GM12874 (cell line): ENCODE results near the gene XDH.

Experiments used
- CTCF ChIP-seq: IDR thresholded peaks from 2 replicates; pipeline ENCODE4 v1.5.1; 2011; ENCODE audit warnings: low read depth, mild to moderate bottlenecking, control low read depth, low read length, moderate library complexity; ENCODE audit not compliant: insufficient read depth

The XDH gene

GRCh38 chr2:31414601-31415241, at the start of gene XDH:
XDH (minus strand) TSS chr2:31414742; CDS start chr2:31414666, 76 bp downstream.
- TF ChIP-seq CTCF = no peak

- no peak for TF ChIP-seq CTCF
These were observed 43.1 kb upstream of the XDH start for GRCh38 chr2:31457651-31458050.

GRCh38 chr2:31446848-31447247, 32.3 kb upstream of the XDH start:
- TF ChIP-seq CTCF = no peak

- no peak for TF ChIP-seq CTCF
These were observed 27.8 kb upstream of the XDH start for GRCh38 chr2:31442376-31442775.

- no peak for TF ChIP-seq CTCF
These were observed 26.2 kb upstream of the XDH start for GRCh38 chr2:31440764-31441163.

GRCh38 chr2:31434911-31435310, 20.4 kb upstream of the XDH start:
- TF ChIP-seq CTCF = no peak

- TF ChIP-seq CTCF = no peak
These were observed 19.0 kb upstream of the XDH start for GRCh38 chr2:31433541-31433940.
